VCaP (cell line): ENCODE data around the gene LCE2B.
A peak's percentile ranks its signal among the peaks of the same experiment; 100 is the strongest.

Experiments used
- H3K27ac ChIP-seq: fragments of 450-650 bp; 2 replicates; pipeline ENCODE4 v1.5.1; 2017
- CTCF ChIP-seq: fragments of 450-650 bp; conservative IDR thresholded peaks from 2 replicates; pipeline ENCODE4 v1.5.1; 2017; ENCODE audit warnings: mild to moderate bottlenecking, moderate library complexity

LCE2B gene

GRCh38 chr1:152697701-152698600 is 12.0 kb downstream of the LCE2B start, which contains the start of gene LCE2A:
TSS of gene LCE2A (plus strand) at chr1:152698345. CDS start at chr1:152698902, 557 bp downstream.
- no peak within 1 kb of the TSS for H3K27ac ChIP-seq
- no peak for TF ChIP-seq CTCF

DNA sequence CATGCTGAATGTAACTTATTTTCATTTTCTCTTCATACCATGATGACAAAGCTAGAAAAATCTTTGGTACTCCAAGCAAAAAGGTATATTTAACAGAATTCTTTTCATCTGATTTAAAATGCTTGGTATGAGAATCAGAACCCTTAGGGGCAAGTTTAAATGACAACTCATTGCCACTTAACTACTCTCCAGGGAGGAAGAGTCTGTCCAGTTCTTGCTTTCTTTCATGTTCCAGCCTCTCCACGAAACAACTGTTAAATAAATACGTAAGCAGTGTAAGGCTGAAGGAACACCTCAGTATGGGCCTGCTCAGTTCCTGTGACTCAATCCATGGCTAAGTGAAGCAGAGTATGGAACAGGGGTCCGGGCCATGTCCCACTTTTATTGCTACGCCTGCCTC is 13.8 kb downstream of the LCE2B start:
- no peak overlapping the region for H3K27ac ChIP-seq
- TF ChIP-seq CTCF: no peak

DNA sequence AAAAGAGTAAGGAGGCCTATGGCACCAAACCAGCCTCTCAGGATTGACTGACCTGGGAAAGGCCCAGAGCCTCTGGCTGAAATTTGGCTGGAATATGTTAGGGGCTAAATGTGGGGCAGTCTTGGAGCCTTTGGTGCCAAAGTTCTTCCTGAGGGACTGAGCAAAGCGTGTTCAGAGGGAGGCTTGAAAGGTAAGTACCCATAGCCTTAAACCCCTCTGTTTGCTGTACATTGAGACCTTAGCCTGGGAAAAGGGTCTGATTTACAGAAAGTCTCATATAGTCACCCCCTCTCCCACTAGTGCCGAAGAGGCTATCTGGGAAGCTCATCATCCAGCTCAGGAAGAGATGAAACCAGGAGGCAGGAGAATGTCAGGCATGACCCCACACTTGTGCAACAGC is 21.9 kb downstream of the LCE2B start, which contains the start of gene LCE4A:
TSS of gene LCE4A (plus strand) at position 301 of the 400 bp plus-strand sequence. CDS start 916 bp downstream, outside the sequence.
- H3K27ac ChIP-seq: no peak within 1 kb of the TSS
- TF ChIP-seq CTCF: no peak

DNA sequence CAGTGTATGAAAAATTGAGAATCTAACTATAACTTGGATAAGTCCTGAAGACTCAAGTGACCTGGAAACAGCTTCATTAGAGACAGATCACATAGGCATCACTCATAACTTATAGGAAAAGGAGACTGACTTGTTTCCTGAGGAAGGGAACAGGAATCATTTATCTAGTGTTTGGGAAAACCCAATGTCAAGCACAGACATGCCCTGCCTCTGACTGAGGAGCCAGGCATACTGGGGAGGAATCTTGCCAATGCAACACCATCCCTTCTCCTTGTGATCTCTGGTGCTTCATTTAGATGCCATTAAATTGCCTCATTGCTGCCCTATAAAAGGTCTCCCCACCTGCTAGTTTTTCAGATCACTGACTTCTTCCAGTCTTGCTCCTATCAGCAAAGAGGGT is 32.3 kb downstream of the LCE2B start:
- H3K27ac ChIP-seq: no peak overlapping the region
- TF ChIP-seq CTCF: no peak

DNA sequence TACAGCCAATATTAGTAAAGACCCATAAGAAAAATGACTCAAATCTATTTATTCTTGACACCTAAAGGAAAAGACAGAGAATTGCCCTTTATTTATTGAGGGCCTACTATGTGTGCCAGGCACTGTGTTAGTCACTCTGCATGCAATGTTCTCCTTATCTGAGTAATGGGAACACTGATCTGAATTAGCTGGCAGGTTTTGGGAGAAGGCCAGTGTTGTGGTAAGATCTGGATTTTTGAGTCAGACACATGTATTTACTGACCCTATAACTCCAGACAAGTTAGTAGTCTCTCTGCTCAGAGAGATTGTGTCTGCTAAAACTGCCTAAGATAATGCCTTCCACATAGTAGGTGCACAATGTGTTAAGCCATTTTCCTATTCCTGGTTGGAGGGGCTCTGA is 39.3 kb downstream of the LCE2B start:
- TF ChIP-seq CTCF: no peak
- H3K27ac ChIP-seq: no peak overlapping the region

GRCh38 chr1:152728986-152729385 is 43.1 kb downstream of the LCE2B start:
- no peak for TF ChIP-seq CTCF
- H3K27ac ChIP-seq: no peak overlapping the region

- no peak overlapping the region for H3K27ac ChIP-seq
- peak; percentile 65 for TF ChIP-seq CTCF
These were observed 49.7 kb downstream of the LCE2B start for GRCh38 chr1:152735648-152736047.
